GM13976 (cell line): ENCODE data around the gene SERPINE2.

Source experiments
- DNase-seq: peaks from one replicate; pipeline ENCODE4 v3.0.0; 2012; ENCODE audit warnings: low spot score
- CTCF ChIP-seq: IDR thresholded peaks from 2 replicates; pipeline ENCODE4 v1.5.1; 2012; ENCODE audit warnings: borderline replicate concordance, mild to moderate bottlenecking; ENCODE audit not compliant: insufficient read depth; ENCODE audit errors: extremely low read depth, missing control alignments, control extremely low read depth
- in situ Hi-C: fragments of 300-500 bp; cut with MboI; formaldehyde crosslinking; loops from one replicate; pipeline ENCODE4 v1.12.0; 2022; ENCODE audit warnings: low sequenced_read_pairs, mixed read lengths, inconsistent platforms; ENCODE audit not compliant: unreplicated experiment

Gene SERPINE2

GRCh38 chr2:224038049-224038829 lies 847 bp downstream of the SERPINE2 start:
- no peak for TF ChIP-seq CTCF
- in situ Hi-C loops, result no loop called here
- DNase-seq, result peak; percentile 45

- in situ Hi-C loops, result no loop called here
- DNase-seq, result no peak
- no peak for TF ChIP-seq CTCF
Measured at GRCh38 chr2:224036731-224037361, 2.2 kb downstream of the SERPINE2 start.

GRCh38 chr2:224034017-224034416 lies 5.1 kb downstream of the SERPINE2 start:
- in situ Hi-C loops, result no loop called here

GRCh38 chr2:224033601-224034000 lies 5.5 kb downstream of the SERPINE2 start:
- in situ Hi-C loops, result no loop called here
- no peak for TF ChIP-seq CTCF
- no peak for DNase-seq

More at GRCh38 chr2:224034017-224034416, 5.1 kb downstream of the SERPINE2 start:
- no peak for TF ChIP-seq CTCF
- DNase-seq, result no peak

- TF ChIP-seq CTCF, result no peak
- no peak for DNase-seq
- in situ Hi-C loops, result no loop called here
Measured at GRCh38 chr2:224032283-224032682, 6.8 kb downstream of the SERPINE2 start.

GRCh38 chr2:224031358-224031970 lies 7.6 kb downstream of the SERPINE2 start:
- no peak for DNase-seq
- TF ChIP-seq CTCF, result no peak
- in situ Hi-C loops, result no loop called here
